GM19351 (cell line): Measurements from ENCODE around the gene SIRPA.

Source experiments
- ATAC-seq: cut with Tn5 transposase; IDR thresholded peaks from one replicate; pipeline ENCODE4 v1.9.1; 2021; ENCODE audit warnings: mild to moderate bottlenecking, moderate library complexity; ENCODE audit not compliant: unreplicated experiment

Gene SIRPA

DNA sequence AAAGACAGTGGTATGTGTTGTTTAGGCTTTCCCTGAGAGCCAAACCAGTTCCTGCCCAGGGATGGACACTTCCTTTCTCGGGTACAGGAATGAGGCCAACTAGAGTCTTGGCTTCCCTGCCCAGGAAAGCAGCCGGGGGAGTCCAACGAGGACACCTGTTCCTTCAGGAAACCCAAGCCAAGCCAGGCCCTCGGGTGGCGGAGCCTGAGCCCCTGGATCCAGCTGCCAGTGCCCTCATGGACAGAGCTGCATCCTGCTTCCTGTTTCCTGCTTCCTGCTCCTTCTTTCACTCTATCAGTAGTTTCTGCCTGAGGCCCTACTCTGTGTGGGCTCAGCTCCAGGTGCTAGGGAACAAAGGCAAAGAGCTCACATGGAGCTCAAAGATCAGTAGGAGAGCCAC, 7.9 kb upstream of the SIRPA start:
- no peak for ATAC-seq

DNA sequence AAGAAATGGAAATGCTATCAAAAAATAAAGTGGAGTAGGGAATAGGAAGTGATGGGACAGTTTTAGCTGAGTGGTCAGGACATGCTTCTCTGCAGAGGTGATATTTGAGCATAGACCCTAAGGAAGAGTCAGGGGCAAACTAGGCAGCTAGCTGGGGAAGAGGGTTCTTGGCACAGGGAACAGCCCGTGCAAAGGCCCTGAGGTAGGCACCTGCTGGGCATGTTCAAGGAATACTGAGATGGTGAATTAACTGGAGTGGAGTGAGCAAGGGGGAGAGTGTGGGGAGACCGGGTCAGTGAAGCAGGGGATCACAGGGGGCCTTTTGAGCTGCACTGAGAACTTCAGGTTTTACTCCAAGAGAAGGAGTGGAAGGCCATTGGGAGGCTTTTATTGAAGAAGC, 7.5 kb upstream of the SIRPA start:
- no peak for ATAC-seq

DNA sequence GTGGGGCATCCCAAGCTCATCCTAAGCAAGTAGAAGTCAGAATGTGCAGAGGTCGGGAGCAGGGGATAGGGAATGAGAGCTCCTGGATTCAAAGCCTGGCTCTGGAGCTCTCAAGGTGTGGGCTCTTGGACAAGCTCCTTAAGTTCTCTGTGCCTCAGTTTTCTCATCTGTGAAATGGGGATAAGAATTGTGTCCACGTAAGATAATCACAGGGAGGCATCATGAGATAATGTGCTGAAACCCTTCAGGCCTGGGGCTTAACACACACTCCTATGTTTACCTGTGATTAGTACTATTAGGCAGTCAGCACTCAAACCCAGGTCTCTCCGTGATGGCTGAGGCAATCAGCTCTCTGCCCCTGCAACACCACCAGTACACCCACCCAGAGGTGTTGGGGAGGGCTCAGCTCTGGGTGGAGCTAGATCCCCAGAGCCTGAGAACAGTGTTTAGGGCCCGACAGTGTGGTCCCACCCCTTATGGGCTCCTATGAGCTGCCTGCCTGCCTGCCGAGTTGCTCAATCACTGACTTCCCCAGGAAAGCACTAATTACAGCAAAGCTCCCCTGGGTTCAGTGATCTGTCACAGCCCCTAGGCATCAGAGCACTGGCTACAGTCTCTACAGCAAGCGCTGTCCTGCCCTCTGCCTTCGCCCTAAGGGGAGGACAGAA, 6.3 kb upstream of the SIRPA start:
- no peak for ATAC-seq

DNA sequence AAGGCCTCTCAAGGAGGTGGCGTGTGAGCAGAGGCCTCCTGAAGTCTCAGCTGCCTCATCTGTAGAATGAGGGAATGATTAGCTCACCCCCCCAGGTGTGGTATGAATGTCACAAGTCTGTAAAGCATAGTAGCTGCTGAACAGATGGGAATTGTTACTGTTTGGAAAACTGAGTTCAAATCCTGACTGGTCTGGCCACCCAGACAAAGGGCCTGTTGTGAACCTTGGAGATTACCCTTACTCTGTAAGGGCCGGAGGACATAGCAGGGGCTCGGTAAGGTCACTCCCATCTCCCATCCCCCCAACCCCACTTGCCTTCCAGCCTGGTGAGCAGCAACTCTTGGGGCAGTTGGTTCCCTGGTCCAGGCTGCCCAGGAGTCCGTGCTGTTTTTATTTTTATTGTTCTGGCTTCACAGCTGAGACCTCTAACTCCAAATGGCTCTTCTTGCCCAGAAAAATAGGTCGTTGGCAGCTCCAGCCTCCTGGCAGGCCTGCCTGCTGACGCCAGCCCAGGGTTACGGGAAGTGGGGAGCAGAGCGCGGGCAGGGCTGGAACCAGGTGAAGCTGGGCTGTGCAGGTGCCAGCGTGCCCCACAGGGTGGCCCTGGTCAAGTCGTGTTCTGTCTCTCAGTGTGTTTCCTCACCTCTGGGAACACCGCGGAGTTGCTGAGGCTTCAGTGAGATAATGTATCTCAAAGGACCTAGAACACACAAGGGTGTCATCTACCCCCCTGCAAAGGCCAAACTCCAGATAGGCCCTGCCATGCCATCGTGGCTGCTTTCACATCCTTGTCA, 4.5 kb upstream of the SIRPA start:
- ATAC-seq: no peak

DNA sequence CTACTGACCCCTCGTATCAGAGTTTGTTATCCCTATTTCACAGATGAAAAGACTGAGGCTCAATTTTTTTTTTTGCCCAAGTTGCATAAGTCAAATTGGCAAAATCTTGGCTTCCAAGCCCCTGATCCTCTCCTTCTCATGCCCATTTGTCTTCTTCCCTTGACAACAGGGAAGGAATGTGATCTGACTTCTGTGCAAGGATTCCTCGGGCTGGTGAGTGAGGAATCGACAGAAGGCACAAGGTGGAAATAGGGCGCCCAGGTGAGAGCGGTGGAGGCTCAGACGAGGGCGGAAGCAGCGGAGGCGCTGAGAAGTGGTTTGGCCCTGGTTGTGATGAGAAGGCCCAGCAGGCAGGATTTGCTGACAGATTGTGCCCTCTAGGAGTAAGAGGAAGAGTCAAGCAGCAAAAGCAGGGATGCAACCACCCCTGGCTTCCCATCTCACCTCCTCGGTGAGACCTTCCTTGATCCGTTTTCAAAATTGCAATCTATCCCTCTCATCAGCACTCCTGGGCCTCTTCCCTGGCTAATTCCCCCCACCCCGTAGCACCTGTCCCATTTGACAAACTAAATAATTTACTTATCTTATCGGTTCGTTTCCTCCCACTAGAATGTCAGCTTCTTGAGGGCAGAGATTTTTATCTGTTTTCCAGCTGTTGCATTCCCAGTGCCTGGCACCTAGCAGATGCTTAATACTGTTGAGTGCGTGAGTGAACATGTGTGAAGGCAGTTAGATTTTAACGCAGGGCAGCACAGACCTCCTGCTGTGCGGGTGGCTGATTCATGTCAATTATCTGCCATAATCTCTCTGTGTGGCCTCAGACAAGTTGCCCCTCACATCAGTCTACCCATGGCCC, 3.7 kb upstream of the SIRPA start:
- no peak for ATAC-seq

DNA sequence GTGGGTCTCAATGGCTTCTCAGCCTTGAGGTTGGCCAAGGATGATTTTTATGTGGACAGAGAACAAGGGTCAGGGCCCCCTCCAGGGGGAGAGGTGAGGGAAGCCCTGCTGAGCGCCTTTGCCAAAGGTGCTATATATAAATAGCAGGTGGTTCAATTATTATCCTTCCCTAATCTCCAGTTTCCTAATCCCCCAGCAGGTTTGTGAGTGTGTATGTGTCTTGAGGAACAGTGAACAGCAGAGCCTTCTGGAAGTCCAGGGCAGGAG, 3.2 kb upstream of the SIRPA start:
- ATAC-seq: no peak

DNA sequence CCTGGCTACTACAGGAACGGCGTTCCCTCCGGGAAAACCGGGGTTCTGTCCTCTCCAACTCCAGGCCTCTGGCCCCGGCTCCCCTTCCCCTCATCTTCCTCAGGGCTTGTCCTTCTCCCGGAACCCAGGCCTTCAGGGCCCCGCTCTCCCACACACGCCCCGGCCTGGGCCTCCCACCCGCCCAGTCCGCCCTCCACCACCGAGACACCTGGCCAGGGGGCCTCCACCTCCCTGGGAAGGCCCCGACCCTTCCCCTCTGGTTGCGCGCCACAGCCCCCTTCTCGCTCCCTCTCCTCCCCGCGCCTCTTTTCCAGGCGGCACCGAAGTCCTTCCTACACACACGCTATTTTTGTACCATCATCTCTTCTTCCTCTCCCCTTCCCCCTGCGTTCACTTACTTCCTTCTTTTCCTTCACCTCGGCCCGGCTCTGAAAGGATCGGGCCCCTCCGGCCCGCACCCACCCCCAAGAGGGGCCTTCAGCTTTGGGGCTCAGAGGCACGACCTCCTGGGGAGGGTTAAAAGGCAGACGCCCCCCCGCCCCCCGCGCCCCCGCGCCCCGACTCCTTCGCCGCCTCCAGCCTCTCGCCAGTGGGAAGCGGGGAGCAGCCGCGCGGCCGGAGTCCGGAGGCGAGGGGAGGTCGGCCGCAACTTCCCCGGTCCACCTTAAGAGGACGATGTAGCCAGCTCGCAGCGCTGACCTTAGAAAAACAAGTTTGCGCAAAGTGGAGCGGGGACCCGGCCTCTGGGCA, 1.3 kb upstream of the SIRPA start:
- no peak for ATAC-seq

DNA sequence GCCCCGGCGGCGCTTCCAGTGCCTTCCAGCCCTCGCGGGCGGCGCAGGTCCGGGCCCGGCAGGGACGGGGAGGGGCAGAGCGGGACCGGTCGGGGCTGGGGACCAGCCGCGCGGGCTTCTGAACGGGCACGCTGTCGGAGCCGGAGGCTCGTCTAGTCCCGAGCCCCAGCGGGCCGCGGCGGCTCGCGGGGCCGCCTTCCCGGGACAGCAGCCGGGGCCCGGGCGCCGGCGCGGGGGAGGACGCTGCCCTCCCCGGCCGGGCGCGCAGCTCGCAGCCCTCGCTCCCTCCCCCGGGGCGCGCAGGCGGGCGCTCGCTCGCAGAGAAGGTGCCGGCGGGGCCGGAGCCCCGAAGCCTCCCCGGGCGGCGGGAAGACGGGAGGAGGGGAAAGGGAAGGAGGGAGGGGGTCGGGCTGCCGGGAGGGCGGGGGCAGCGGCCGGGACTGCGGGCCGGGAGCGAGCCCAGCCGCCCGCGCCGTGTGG, 696 bp upstream of the SIRPA start:
- ATAC-seq: no peak

DNA sequence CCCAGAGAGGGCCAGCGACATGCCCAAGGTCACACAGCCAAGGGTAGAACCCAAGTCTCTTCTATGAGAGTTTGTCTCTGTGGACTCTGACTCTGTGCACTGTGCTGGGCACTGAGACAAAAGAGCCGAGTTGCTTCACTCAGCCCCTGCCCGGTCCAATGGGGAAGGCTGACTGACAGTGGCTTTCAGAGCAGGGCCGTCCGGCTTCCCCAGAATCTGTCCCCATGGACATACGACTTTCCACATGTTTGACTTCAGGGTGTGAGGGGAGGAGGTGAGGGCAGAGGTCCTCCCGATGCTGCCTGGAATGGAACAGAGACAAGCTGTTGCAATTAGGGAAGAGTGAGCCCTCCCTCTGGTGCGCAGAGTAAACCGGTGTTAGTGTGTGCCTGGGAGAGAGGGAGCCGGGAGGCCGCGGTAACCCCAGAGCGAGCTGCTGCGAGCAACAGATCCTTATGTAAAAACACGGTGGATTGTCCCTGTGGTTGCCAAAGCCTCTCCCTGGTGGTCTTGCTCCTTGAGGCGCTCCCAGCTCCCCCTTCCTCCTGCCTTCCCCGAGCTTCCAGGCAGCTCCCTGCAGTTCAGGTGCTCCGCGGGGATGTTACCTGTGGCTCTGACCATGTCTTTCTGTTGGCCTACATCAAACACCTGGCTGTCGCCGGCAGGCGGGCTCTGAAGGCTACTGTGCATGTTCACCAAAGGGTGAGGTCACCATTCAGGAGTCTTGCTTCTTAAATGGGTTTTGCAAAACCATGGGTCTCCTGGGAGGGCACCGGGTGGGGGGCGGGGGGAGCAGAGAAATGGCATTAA, 672 bp downstream of the SIRPA start:
- no peak for ATAC-seq

DNA sequence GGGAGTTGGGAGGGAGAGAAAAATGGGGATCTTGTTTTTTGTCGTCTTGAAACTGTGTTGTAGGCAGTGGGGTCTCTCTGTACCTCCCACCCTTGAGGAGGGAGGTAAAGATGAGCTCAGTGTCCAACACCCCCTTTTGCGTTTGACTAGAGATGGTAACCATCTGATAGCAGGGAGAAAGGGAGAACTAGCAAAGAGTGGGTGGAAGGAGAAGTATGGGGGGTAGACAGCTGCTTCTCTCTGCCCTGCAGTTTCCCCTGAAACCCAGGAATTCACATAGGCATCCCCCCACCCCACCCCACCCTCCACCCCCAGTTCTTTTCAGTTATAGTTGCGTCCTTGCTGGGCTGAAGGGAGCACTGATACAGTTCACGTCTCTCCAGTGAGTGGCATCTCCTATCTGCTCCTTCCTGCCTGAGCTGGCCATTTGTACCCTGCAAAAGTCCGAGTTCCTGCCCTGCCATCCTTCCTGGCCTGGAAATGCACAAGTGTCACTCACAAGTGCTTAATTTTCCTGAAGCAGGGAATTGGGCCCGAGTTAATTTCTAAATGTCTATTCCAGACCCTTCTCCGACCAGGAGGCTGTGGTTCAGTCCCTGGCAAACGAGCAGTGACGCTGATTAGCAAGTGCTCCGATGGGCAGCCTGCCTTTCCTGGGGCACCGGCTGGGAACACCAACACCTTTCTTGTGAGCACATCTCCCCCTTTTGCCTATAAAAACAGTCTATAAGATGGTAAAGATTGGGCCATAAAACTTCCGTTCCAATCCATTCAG, 1.5 kb downstream of the SIRPA start:
- ATAC-seq: no peak

DNA sequence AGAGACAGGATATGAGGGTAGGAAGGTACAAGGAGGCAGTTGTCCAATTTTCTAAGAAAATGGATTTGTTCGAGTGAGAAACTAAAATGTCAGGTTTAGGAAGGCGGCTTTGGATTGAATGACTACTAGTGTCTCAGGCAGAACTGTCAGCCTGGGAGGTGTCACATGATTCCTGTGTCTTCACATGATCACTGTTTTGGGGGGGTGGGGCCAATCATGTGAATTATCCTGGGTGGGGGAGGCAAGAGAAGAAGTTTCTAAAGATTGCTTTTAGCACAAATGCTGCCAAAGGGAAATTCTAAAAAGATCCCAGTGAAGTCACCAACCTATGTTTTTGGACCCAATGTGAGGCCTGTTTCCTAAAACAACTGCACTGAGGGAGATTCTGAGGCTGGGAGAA, 2.3 kb downstream of the SIRPA start:
- ATAC-seq: no peak

DNA sequence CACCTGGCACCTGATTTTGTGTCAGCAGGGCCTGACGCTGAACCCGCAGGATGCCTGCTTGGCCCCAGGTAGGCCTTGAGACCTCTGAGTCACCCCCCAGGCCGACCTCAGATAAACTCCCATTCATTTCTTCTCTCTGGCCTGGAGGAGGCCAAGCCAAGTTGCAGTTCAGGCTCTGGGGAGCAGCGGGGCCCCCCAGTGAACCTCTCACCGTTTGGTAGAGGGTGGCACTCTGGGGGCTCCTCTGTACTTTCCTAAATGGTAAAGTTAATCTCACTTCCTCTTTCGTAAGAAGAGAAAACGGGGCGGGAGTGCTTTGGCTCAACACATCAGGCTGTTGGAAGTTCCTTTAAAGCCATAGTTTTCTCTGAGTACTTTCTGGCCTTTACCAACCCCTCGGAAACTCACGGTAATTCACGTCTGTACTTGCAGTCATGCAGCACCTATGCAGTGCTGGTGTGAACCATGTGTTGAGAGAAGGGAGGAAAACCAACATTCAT, 2.8 kb downstream of the SIRPA start:
- ATAC-seq: peak; percentile 62

DNA sequence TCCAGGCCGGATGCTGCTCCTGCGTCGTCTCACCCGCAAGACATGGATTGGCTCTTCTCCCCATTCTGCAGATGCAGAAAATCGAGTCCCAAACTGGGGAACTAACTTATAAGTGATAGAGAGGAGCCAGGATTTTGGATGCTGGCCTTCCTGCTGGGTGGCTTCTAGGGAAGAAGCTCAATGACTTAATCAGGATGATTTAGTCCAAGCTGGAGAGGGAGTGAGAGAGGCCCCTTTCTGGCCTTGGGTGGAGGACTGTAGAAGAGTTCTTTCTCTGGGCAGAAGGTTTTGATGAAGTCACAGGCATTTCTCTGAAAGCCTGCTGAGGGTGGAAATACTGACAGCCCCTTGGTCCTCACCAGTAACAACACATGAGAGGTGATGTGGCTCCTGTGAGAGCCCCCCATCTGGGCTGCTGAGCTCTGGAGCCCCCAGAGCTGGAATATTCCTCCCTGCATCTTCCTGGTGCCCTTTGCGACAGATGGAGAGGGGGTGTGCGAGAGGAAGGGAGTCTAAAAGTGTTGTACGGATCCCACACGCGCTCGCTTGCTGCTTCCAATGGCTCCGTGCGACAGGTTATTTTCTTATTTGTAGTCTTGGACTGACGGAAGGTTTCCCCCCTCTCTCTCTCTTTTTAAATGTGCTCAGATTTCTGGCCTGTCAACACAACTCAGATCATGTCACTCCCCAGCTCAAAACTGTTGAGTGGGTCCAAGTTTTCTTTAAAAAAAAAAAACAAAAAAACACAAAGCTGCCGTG, 3.5 kb downstream of the SIRPA start:
- no peak for ATAC-seq

DNA sequence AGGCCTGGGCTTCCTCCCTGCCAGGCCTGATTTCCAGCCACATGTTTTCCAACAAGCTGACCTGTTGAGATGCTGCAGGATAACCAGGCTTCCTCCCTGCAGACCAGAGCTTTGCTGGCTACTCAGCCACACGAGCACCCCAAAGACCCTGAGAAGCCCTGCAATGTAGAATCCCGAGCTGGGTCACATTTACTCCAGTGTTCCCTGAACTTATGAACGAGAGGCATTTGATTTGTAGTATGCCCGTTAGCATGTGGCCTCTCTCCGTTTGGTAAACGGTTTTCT, 4.0 kb downstream of the SIRPA start:
- no peak for ATAC-seq

DNA sequence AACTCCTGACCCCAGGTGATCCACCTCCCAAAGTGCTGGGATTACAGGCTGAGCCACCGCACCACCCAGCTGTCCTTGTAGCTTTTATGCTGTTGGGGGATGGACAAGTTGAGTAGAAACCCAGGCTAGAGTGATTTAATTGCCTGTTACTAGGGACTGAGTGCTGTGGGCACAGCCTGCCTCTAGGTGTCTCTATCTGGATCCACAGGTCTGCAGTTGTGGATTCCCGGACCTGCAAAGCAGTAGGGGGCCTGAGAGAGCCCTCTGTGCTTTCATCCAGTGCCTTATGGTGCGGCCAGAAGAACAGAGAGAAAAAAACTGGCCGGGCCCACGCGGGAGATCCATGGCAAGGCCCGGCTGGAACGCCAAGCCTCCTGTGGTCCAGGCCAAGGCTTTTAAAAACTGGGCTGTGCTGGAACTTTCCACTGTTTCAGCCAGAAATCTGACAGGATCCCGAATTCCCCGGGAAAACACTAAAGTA, 5.2 kb downstream of the SIRPA start:
- peak; percentile 43 for ATAC-seq

DNA sequence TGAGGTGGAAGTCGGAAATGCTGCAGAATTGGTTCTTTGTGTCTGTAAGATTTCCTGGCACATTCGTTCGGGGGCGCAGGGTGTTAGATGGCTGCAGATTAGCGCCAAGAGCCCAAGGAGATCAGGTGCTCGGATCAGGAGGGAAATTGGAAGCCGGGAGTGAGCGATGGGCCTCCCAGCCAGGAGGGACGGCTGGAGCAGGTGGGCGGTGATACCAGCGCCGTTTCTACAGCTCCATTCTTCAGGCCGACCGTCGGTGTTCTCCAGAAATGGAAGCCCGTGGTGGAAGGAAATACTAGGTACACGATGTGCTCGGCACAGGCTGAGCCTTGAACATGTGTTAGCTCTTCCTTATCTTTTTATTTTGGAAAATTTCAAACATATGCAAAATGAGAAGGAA, 6.5 kb downstream of the SIRPA start:
- no peak for ATAC-seq

DNA sequence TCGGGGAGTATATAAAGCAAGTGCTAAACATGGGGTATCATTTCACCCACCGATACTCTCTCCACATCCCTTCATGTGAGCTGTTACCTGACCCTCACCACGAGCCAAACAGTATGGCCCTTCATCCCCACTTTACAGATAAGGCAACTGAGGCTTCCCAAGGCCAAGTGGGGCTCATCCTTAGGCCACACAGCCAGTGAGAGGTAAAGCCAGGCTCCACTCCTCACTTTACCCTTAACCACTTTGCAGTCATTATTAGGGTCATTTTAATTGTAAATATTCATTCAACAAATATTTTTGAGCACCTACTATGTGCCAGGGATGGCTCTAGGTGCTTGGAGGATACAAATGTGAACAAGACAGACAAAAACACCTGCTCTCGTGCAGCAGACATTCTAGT, 7.0 kb downstream of the SIRPA start:
- no peak for ATAC-seq

DNA sequence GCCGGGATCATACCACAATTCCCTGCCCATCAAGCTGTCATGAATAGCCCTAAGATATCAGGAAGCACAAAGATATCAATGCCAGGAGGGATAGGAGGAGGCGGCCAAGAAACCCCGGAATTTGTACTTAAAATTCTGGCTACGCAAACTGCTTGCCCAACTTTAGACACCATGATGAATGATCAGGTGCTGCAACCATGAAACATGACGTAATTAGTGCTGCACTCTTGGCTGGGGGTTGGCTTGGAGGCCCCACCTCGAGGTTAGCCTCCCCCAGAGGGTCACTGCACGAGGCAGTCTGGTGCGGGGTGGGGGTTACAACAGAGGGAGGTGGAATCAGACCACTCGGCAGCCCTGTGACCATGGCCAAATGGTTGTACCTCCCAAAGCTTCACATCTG, 8.9 kb downstream of the SIRPA start:
- ATAC-seq: no peak

DNA sequence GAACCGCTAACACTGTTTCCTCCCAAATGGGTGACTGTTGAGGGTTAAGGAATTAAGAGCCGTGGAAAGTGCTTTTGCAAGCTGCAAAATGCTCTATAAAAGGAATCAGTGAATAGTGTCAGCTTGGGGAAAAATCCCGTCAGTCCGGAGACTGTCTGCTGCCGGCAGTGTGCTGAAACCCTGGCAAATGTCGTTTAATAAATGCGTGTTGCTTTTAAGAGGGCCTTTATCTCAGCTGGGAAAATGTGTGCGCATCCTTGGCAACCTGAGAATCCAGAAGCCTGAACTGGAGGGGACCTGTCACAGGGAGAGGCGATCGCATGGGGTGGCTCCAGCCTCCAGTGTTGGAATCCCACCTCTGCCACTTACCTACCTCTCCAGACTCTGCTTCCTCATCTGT, 9.8 kb downstream of the SIRPA start:
- no peak for ATAC-seq
